CD4-positive, CD25-positive, alpha-beta regulatory T cell (primary cell): ENCODE measurements around the gene DKK2. TPM values are rescaled to one million over a fixed set of nuclear protein-coding genes. Genes with fewer than 3 reads are reported as not detected.
A peak's percentile ranks its signal among the peaks of the same experiment; 100 is the strongest.

Experiments used
- ATAC-seq, 2 donors: fragments of 150-1000 bp; cut with Tn5 transposase; one replicate each; pipeline ENCODE4 v1.10.0; 2021; ENCODE audit warnings: low read depth in 2 of 2, moderate number of reproducible peaks in 2 of 2, moderate library complexity in 1 of 2
- DNase-seq, 3 donors: peaks; one replicate each; pipeline versions ENCODE4 v3.0.0 to v3.0.0-alpha.2; 2012 to 2022; ENCODE audit warnings: mixed read lengths in 1 of 3
- H3K27ac ChIP-seq: one replicate; pipeline ENCODE4 v1.7.0; 2013; ENCODE audit warnings: mild to moderate bottlenecking, low read length; ENCODE audit not compliant: insufficient read depth, poor library complexity, severe bottlenecking
- H3K27me3 ChIP-seq: one replicate; pipeline ENCODE4 v1.7.0; 2013; ENCODE audit warnings: low read length; ENCODE audit not compliant: control insufficient read depth, insufficient read depth
- H3K36me3 ChIP-seq: one replicate; pipeline ENCODE4 v1.7.0; 2013; ENCODE audit warnings: mild to moderate bottlenecking, low read length, moderate library complexity; ENCODE audit not compliant: control insufficient read depth, insufficient read depth
- H3K4me1 ChIP-seq: 2 replicates; pipeline ENCODE4 v1.7.0; 2013; ENCODE audit warnings: mild to moderate bottlenecking, low read length; ENCODE audit not compliant: insufficient read depth, control insufficient read depth, poor library complexity, severe bottlenecking
- H3K4me3 ChIP-seq: one replicate; pipeline ENCODE4 v1.7.0; 2013; ENCODE audit warnings: low read depth, mild to moderate bottlenecking, low read length, moderate library complexity
- H3K9me3 ChIP-seq, 2 experiments: 1 replicate in 1 of 2; 2 replicates in 1 of 2; pipeline ENCODE4 v1.7.0; 2013; ENCODE audit warnings: low read length in 2 of 2, mild to moderate bottlenecking in 1 of 2, moderate library complexity in 1 of 2; ENCODE audit not compliant: control insufficient read depth in 2 of 2
- H3K27ac Mint-ChIP-seq, 3 donors: one replicate each; pipeline ENCODE4 v1.8.0; 2020 to 2022; ENCODE audit warnings: mild to moderate bottlenecking in 3 of 3, mixed read lengths in 3 of 3, moderate library complexity in 2 of 3
- H3K27me3 Mint-ChIP-seq: one replicate; pipeline ENCODE4 v1.8.0; 2022; ENCODE audit warnings: mild to moderate bottlenecking, mixed read lengths
- H3K36me3 Mint-ChIP-seq: one replicate; pipeline ENCODE4 v1.8.0; 2020; ENCODE audit warnings: mixed read lengths
- H3K4me1 Mint-ChIP-seq, 4 donors: one replicate each; pipeline ENCODE4 v1.8.0; 2020 to 2022; ENCODE audit warnings: mixed read lengths in 4 of 4, mild to moderate bottlenecking in 1 of 4
- H3K4me3 Mint-ChIP-seq, 4 donors: one replicate each; pipeline ENCODE4 v1.8.0; 2020 to 2022; ENCODE audit warnings: mild to moderate bottlenecking in 4 of 4, mixed read lengths in 4 of 4, moderate library complexity in 3 of 4
- H3K9me3 Mint-ChIP-seq, 7 donors: one replicate each; pipeline ENCODE4 v1.8.0; 2020 to 2022; ENCODE audit warnings: mixed read lengths in 7 of 7, mild to moderate bottlenecking in 3 of 7, moderate library complexity in 2 of 7
- polyA plus RNA-seq, 4 donors: library from polyadenylated mRNA; unstranded; fragments of 300-500 nt; fragmentation: Illumina TruSeq; gene quantifications; one replicate each; pipeline ENCODE4 v1.2.3, GENCODE V29; 2021
- total RNA-seq: library from RNA; stranded (reverse); gene quantifications from one replicate; pipeline ENCODE4 v1.2.3, GENCODE V29; 2022

Gene DKK2
- total and polyA plus RNA-seq, 5 donors from 2014 or later = not detected

GRCh38 chr4:106898621-106899230 lies 137.4 kb downstream of the DKK2 start:
- peaks cover 0 to 6% (median 1%) of the 10 kb centered on the region in 7 donors for H3K9me3 Mint-ChIP-seq
- H3K27ac Mint-ChIP-seq = no peak overlapping the region
- no peaks in the 10 kb centered on the region for H3K9me3 ChIP-seq
- H3K27me3 ChIP-seq = no peaks in the 10 kb centered on the region
- DNase-seq (peak in 1 of 3 donors; percentile 35), ATAC-seq (no peak)
- H3K27ac ChIP-seq = no peak overlapping the region
- no peak overlapping the region for H3K4me3 ChIP-seq
- H3K4me1 Mint-ChIP-seq = no peaks in the 10 kb centered on the region
- H3K27me3 Mint-ChIP-seq = no peaks in the 10 kb centered on the region
- H3K36me3 ChIP-seq = no peaks in the 10 kb centered on the region
- no peaks in the 10 kb centered on the region for H3K4me1 ChIP-seq
- H3K4me3 Mint-ChIP-seq = no peak overlapping the region
- no peaks in the 10 kb centered on the region for H3K36me3 Mint-ChIP-seq

- H3K27ac ChIP-seq = no peak overlapping the region
These were observed 142.2 kb downstream of the DKK2 start for GRCh38 chr4:106893903-106894302.

GRCh38 chr4:106893395-106893881 lies 142.7 kb downstream of the DKK2 start:
- Mint-ChIP-seq H3K27ac (no peak overlapping the region), H3K27me3 (no peaks in the 10 kb centered on the region), H3K4me3 (no peak overlapping the region), H3K4me1 (peaks cover 0 to 4% (median 0%) of the 10 kb centered on the region in 4 donors), H3K36me3 (no peaks in the 10 kb centered on the region), H3K9me3 (peaks cover 0 to 3% (median 0%) of the 10 kb centered on the region in 7 donors)
- DNase-seq = no peak
- Histone ChIP-seq H3K9me3 (no peaks in the 10 kb centered on the region), H3K27ac (no peak overlapping the region), H3K27me3 (no peaks in the 10 kb centered on the region), H3K4me3 (no peak overlapping the region), H3K36me3 (no peaks in the 10 kb centered on the region), H3K4me1 (no peaks in the 10 kb centered on the region)
- no peak for ATAC-seq

More at GRCh38 chr4:106893903-106894302, 142.2 kb downstream of the DKK2 start:
- Mint-ChIP-seq H3K9me3 (peaks cover 0 to 5% (median 0%) of the 10 kb centered on the region in 7 donors), H3K27me3 (no peaks in the 10 kb centered on the region), H3K36me3 (no peaks in the 10 kb centered on the region), H3K27ac (no peak overlapping the region), H3K4me3 (no peak overlapping the region), H3K4me1 (peaks cover 0 to 4% (median 0%) of the 10 kb centered on the region in 4 donors)
- no peaks in the 10 kb centered on the region for H3K27me3 ChIP-seq
- DNase-seq = no peak
- H3K4me1 ChIP-seq = no peaks in the 10 kb centered on the region
- no peak for ATAC-seq
- H3K36me3 ChIP-seq = no peaks in the 10 kb centered on the region
- no peak overlapping the region for H3K4me3 ChIP-seq
- no peaks in the 10 kb centered on the region for H3K9me3 ChIP-seq

- H3K27ac ChIP-seq = no peak overlapping the region
- H3K4me1 ChIP-seq = no peaks in the 10 kb centered on the region
- peaks cover 0 to 4% (median 0%) of the 10 kb centered on the region in 4 donors for H3K4me1 Mint-ChIP-seq
- H3K27ac Mint-ChIP-seq = no peak overlapping the region
- H3K27me3 ChIP-seq = no peaks in the 10 kb centered on the region
- peaks cover 0 to 3% (median 0%) of the 10 kb centered on the region in 7 donors for H3K9me3 Mint-ChIP-seq
- no peak for ATAC-seq
- H3K4me3 ChIP-seq = no peak overlapping the region
- no peaks in the 10 kb centered on the region for H3K36me3 ChIP-seq
- no peaks in the 10 kb centered on the region for H3K9me3 ChIP-seq
- no peak for DNase-seq
- H3K4me3 Mint-ChIP-seq = no peak overlapping the region
- H3K27me3 Mint-ChIP-seq = no peaks in the 10 kb centered on the region
- no peaks in the 10 kb centered on the region for H3K36me3 Mint-ChIP-seq
These were observed 143.3 kb downstream of the DKK2 start for GRCh38 chr4:106892786-106893185.

- Histone ChIP-seq H3K4me3 (no peak overlapping the region), H3K4me1 (no peaks in the 10 kb centered on the region), H3K27me3 (no peaks in the 10 kb centered on the region), H3K9me3 (peaks cover 0 to 3% of the 10 kb centered on the region in 2 experiments), H3K36me3 (no peaks in the 10 kb centered on the region), H3K27ac (no peak overlapping the region)
- Mint-ChIP-seq H3K4me1 (no peaks in the 10 kb centered on the region), H3K9me3 (peaks cover 0 to 9% (median 1%) of the 10 kb centered on the region in 7 donors), H3K4me3 (no peak overlapping the region), H3K27ac (no peak overlapping the region), H3K36me3 (no peaks in the 10 kb centered on the region), H3K27me3 (no peaks in the 10 kb centered on the region)
- ATAC-seq (no peak), DNase-seq (no peak)
These were observed 160.8 kb downstream of the DKK2 start for GRCh38 chr4:106875340-106875739.
